RWPE2 (cell line): ENCODE results near the gene RASGRF2.

ENCODE experiments used
- ATAC-seq: fragments of 200-7000 bp; cut with Tn5 transposase; 3 replicates; pipeline ENCODE4 v1.9.1; 2021; ENCODE audit warnings: low read depth
- DNase-seq: peaks from one replicate; pipeline ENCODE4 v3.0.0-alpha.2; 2020; ENCODE audit warnings: low spot score
- H3K27ac ChIP-seq: fragments of 450-650 bp; 2 replicates; pipeline ENCODE4 v1.5.1; 2017; ENCODE audit warnings: mild to moderate bottlenecking; ENCODE audit not compliant: poor library complexity, severe bottlenecking
- H3K27me3 ChIP-seq: fragments of 250-450 bp; sonication (Bioruptor Pico); 2 replicates; pipeline ENCODE4 v1.5.1; 2021; ENCODE audit warnings: mild to moderate bottlenecking, moderate library complexity; ENCODE audit not compliant: insufficient read depth, poor library complexity, severe bottlenecking
- H3K36me3 ChIP-seq: fragments of 250-450 bp; sonication (Bioruptor Pico); 2 replicates; pipeline ENCODE4 v1.5.1; 2020; ENCODE audit warnings: low read depth, mild to moderate bottlenecking, moderate library complexity
- H3K4me1 ChIP-seq: fragments of 250-450 bp; sonication (Bioruptor Pico); 2 replicates; pipeline ENCODE4 v1.5.1; 2021; ENCODE audit warnings: mild to moderate bottlenecking, moderate library complexity; ENCODE audit not compliant: insufficient read depth, poor library complexity, severe bottlenecking
- H3K4me3 ChIP-seq: fragments of 250-450 bp; sonication (Bioruptor Pico); 2 replicates; pipeline ENCODE4 v1.5.1; 2021; ENCODE audit warnings: mild to moderate bottlenecking, moderate library complexity; ENCODE audit not compliant: severe bottlenecking
- H3K9me3 ChIP-seq: fragments of 250-450 bp; sonication (Bioruptor Pico); 2 replicates; pipeline ENCODE4 v1.5.1; 2021; ENCODE audit warnings: mild to moderate bottlenecking, moderate library complexity; ENCODE audit not compliant: severe bottlenecking
- CTCF ChIP-seq: fragments of 450-650 bp; IDR thresholded peaks from one replicate; pipeline ENCODE4 v1.5.1; 2017; ENCODE audit warnings: mild to moderate bottlenecking, moderate library complexity; ENCODE audit not compliant: poor library complexity, severe bottlenecking

RASGRF2 gene

GRCh38 chr5:81249240-81249639, 289.1 kb downstream of the RASGRF2 start:
- no peak overlapping the region for H3K27ac ChIP-seq
- H3K4me1 ChIP-seq: peaks cover 15% of the 10 kb centered on the region
- no peaks in the 10 kb centered on the region for H3K36me3 ChIP-seq
- H3K9me3 ChIP-seq: no peaks in the 10 kb centered on the region
- DNase-seq (no peak), ATAC-seq (no peak)
- no peak overlapping the region for H3K4me3 ChIP-seq
- H3K27me3 ChIP-seq: no peaks in the 10 kb centered on the region
- TF ChIP-seq CTCF: no peak

GRCh38 chr5:81250004-81250403, 289.8 kb downstream of the RASGRF2 start:
- Histone ChIP-seq H3K9me3 (no peaks in the 10 kb centered on the region), H3K4me1 (peaks cover 16% of the 10 kb centered on the region), H3K4me3 (no peak overlapping the region), H3K36me3 (no peaks in the 10 kb centered on the region), H3K27ac (no peak overlapping the region), H3K27me3 (no peaks in the 10 kb centered on the region)
- no peak for TF ChIP-seq CTCF
- no peak for ATAC-seq
- no peak for DNase-seq

GRCh38 chr5:81251922-81252321, 291.8 kb downstream of the RASGRF2 start:
- H3K4me3 ChIP-seq: no peak overlapping the region
- DNase-seq (no peak), ATAC-seq (no peak)
- peaks cover 16% of the 10 kb centered on the region for H3K4me1 ChIP-seq
- H3K36me3 ChIP-seq: no peaks in the 10 kb centered on the region
- no peaks in the 10 kb centered on the region for H3K9me3 ChIP-seq
- TF ChIP-seq CTCF: no peak
- no peak overlapping the region for H3K27ac ChIP-seq
- no peaks in the 10 kb centered on the region for H3K27me3 ChIP-seq

- Histone ChIP-seq H3K4me3 (no peak overlapping the region), H3K36me3 (no peaks in the 10 kb centered on the region), H3K27me3 (no peaks in the 10 kb centered on the region), H3K9me3 (no peaks in the 10 kb centered on the region), H3K4me1 (peaks cover 9% of the 10 kb centered on the region), H3K27ac (no peak overlapping the region)
- no peak for TF ChIP-seq CTCF
- ATAC-seq: no peak
- no peak for DNase-seq
These were observed 292.7 kb downstream of the RASGRF2 start for GRCh38 chr5:81252904-81253303.

GRCh38 chr5:81253875-81254274, 293.7 kb downstream of the RASGRF2 start:
- Histone ChIP-seq H3K9me3 (no peaks in the 10 kb centered on the region), H3K4me3 (no peak overlapping the region), H3K27me3 (no peaks in the 10 kb centered on the region), H3K36me3 (no peaks in the 10 kb centered on the region), H3K27ac (no peak overlapping the region), H3K4me1 (peaks cover 7% of the 10 kb centered on the region)
- ATAC-seq: peak; percentile 37; the same call in 1 of the 3 replicates
- DNase-seq: no peak
- no peak for TF ChIP-seq CTCF
